SU-DHL-6 (cell line): ENCODE results near the gene ADAMTS17.

Source experiments
- H2AFZ ChIP-seq: fragments of 200-600 bp; sonication (generic); 2 replicates; pipeline ENCODE4 v1.6.1; 2014; ENCODE audit warnings: low read depth, mild to moderate bottlenecking, moderate library complexity, mixed read lengths, antibody characterized with exemption, low read length; ENCODE audit not compliant: severe bottlenecking
- H3F3A ChIP-seq: fragments of 200-600 bp; shearing (Covaris generic); 2 replicates; pipeline ENCODE4 v1.6.0; 2016; ENCODE audit warnings: antibody characterized with exemption, mild to moderate bottlenecking; ENCODE audit not compliant: insufficient read depth
- H3K27ac ChIP-seq: fragments of 200-600 bp; sonication (generic); 2 replicates; pipeline ENCODE4 v1.5.1; 2016; ENCODE audit warnings: low read depth, mild to moderate bottlenecking, low read length, moderate library complexity, mixed read lengths
- H3K27me3 ChIP-seq: fragments of 200-600 bp; sonication (generic), shearing (Covaris generic); 2 replicates; pipeline ENCODE4 v1.6.0; 2014; ENCODE audit warnings: mild to moderate bottlenecking, low read length
- H3K36me3 ChIP-seq: fragments of 200-600 bp; sonication (generic); 2 replicates; pipeline ENCODE4 v1.6.1; 2014; ENCODE audit warnings: mild to moderate bottlenecking, low read length, mixed read lengths
- H3K4me2 ChIP-seq: fragments of 300-600, 200-600 bp; shearing (Covaris generic), sonication (generic); 2 replicates; pipeline ENCODE4 v1.6.0; 2014; ENCODE audit warnings: low read length, low read depth, mild to moderate bottlenecking; ENCODE audit not compliant: poor library complexity, severe bottlenecking
- H3K4me3 ChIP-seq: fragments of 200-600 bp; sonication (generic); 2 replicates; pipeline ENCODE4 v1.5.1; 2014; ENCODE audit warnings: antibody characterized with exemption, low read length, mild to moderate bottlenecking, mixed read lengths; ENCODE audit not compliant: insufficient read depth, poor library complexity, severe bottlenecking
- H3K79me2 ChIP-seq: fragments of 200-600 bp; sonication (generic); 2 replicates; pipeline ENCODE4 v1.6.1; 2014; ENCODE audit warnings: mild to moderate bottlenecking, low read length, moderate library complexity; ENCODE audit not compliant: insufficient read depth
- H3K9ac ChIP-seq: fragments of 200-600 bp; sonication (generic); 2 replicates; pipeline ENCODE4 v1.7.0; 2014; ENCODE audit warnings: mild to moderate bottlenecking, low read length
- H3K9me2 ChIP-seq: fragments of 200-600 bp; sonication (generic); replicated peaks from 2 replicates; pipeline ENCODE4 v1.6.1; 2014; ENCODE audit warnings: low read length; ENCODE audit not compliant: insufficient read depth
- H3K9me3 ChIP-seq: fragments of 200-600 bp; sonication (generic); 2 replicates; pipeline ENCODE4 v1.6.1; 2014; ENCODE audit warnings: low read length, mixed read lengths; ENCODE audit not compliant: insufficient read depth
- H4K20me1 ChIP-seq: fragments of 200-600 bp; sonication (generic); 2 replicates; pipeline ENCODE4 v1.6.1; 2014; ENCODE audit warnings: low read depth, mild to moderate bottlenecking, antibody characterized with exemption, low read length, moderate library complexity, mixed read lengths
- EZH2phosphoT487 ChIP-seq: fragments of 200-600 bp; sonication (generic), shearing (Covaris generic); conservative IDR thresholded peaks from 2 replicates; pipeline ENCODE4 v1.6.1; 2018; ENCODE audit warnings: mild to moderate bottlenecking, antibody characterized with exemption, low read length, moderate library complexity, mixed read lengths
- TF ChIP-seq, protein P1 (sequence below): fragments of 200-600 bp; sonication (generic); IDR thresholded peaks from one replicate; pipeline ENCODE4 v1.5.1; 2017; ENCODE audit warnings: antibody characterized with exemption, mild to moderate bottlenecking, low read length, moderate library complexity; ENCODE audit not compliant: insufficient read depth, poor library complexity, severe bottlenecking

ADAMTS17 gene

DNA sequence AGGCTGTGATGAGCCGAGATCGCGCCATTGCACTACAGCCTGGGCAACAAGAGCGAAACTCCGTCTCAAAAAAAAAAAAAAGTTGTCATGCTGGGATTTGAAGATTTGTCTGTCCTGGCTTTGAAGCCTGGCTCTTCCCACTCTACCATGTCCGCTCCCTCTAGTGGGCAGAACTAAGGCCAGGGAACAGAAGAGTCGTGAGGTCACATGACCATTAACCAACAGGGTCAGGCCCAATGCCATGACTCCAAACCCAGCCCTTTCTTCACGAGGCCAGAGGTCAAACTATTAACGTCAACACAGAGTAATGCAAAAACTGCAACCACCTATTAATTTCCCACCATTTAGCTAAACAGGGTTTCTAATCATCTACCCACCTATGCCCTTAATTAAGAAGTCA, 212.1 kb downstream of the ADAMTS17 start:
- no peak overlapping the region for H2AFZ ChIP-seq
- H3K4me3 ChIP-seq: no peak overlapping the region
- H3K27ac ChIP-seq: no peak overlapping the region
- TF ChIP-seq, protein P1, sequence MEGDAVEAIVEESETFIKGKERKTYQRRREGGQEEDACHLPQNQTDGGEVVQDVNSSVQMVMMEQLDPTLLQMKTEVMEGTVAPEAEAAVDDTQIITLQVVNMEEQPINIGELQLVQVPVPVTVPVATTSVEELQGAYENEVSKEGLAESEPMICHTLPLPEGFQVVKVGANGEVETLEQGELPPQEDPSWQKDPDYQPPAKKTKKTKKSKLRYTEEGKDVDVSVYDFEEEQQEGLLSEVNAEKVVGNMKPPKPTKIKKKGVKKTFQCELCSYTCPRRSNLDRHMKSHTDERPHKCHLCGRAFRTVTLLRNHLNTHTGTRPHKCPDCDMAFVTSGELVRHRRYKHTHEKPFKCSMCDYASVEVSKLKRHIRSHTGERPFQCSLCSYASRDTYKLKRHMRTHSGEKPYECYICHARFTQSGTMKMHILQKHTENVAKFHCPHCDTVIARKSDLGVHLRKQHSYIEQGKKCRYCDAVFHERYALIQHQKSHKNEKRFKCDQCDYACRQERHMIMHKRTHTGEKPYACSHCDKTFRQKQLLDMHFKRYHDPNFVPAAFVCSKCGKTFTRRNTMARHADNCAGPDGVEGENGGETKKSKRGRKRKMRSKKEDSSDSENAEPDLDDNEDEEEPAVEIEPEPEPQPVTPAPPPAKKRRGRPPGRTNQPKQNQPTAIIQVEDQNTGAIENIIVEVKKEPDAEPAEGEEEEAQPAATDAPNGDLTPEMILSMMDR: no peak
- no peak for TF ChIP-seq EZH2phosphoT487
- H3K4me2 ChIP-seq: no peak overlapping the region
- no peaks in the 10 kb centered on the region for H3F3A ChIP-seq
- H3K36me3 ChIP-seq: no peaks in the 10 kb centered on the region
- no peaks in the 10 kb centered on the region for H3K27me3 ChIP-seq
- no peaks in the 10 kb centered on the region for H4K20me1 ChIP-seq
- no peaks in the 10 kb centered on the region for H3K9me3 ChIP-seq
- H3K79me2 ChIP-seq: no peaks in the 10 kb centered on the region
- H3K9ac ChIP-seq: no peak overlapping the region
- H3K9me2 ChIP-seq: no peaks in the 10 kb centered on the region; the same call in 1 of the 2 replicates

DNA sequence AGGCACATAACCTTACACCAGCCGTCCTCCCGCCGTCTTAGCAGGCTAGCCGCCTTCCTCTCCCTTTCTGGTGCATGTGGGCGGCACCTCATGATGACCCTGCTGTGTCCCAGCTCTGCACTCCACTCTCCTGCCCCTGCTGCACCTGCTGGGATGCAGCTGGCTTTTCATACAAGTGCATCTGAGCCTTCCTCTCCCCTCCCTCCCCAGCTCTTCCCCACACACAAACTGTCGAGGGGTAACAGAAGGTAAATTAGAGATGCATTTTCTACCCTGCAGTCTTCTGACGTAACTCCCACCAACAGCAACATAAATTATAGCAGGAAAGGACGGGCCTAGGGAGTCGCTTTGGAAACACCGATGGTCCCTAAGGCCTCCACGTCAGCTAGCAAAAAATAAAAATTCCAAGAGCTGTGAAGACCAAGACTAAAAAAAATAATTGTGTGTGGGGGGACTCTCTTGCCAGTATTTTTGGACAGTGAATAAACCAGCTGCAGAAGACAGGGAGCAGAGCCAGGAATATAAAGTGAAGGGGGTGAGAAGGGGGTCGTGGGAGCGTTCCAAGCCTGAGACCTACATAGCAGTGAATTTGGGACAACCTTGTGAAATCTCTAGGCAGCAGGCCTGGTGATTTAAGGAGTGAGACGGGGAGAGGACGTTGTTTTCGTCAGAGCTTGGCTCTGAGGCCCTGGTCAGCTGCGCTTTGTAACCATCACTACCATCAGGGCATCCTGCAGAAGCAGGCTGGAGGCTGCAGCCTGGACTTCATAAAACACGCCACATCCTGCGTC, 216.2 kb downstream of the ADAMTS17 start:
- H3K27me3 ChIP-seq: no peaks in the 10 kb centered on the region
- no peak overlapping the region for H3K4me2 ChIP-seq
- H3K36me3 ChIP-seq: no peaks in the 10 kb centered on the region
- no peaks in the 10 kb centered on the region; the same call in 1 of the 2 replicates for H3K9me2 ChIP-seq
- H3K79me2 ChIP-seq: no peaks in the 10 kb centered on the region
- TF ChIP-seq EZH2phosphoT487: no peak
- TF ChIP-seq, protein P1: no peak
- H3K9me3 ChIP-seq: no peaks in the 10 kb centered on the region
- H4K20me1 ChIP-seq: no peaks in the 10 kb centered on the region
- H3K9ac ChIP-seq: no peak overlapping the region
- no peak overlapping the region for H3K4me3 ChIP-seq
- no peak overlapping the region for H2AFZ ChIP-seq
- no peak overlapping the region for H3K27ac ChIP-seq
- no peaks in the 10 kb centered on the region for H3F3A ChIP-seq

DNA sequence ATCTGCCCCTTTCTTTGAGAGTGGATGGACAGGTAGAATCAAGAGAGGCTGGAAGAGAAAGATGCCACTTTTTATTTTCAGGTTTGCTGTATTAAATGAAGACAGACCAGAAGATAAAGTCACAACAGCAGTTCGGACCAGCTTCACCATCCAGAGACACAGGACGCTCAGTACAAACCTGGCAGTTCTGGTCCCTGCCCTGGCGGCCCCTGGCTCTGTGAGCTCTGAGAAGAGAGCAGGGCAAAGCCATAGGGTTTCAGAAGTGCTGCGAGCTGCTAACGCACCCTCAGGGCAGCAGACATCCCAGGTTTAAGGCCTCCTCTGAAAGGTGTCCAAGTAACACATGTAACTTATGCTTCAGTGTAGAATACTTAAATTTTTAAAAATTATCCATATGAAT, 216.8 kb downstream of the ADAMTS17 start:
- no peaks in the 10 kb centered on the region; the same call in 1 of the 2 replicates for H3K9me2 ChIP-seq

More for the DNA sequence above, 216.8 kb downstream of the ADAMTS17 start:
- no peak overlapping the region for H3K4me3 ChIP-seq
- no peak overlapping the region for H3K4me2 ChIP-seq
- TF ChIP-seq, protein P1: no peak
- TF ChIP-seq EZH2phosphoT487: no peak
- H3K9ac ChIP-seq: no peak overlapping the region
- no peaks in the 10 kb centered on the region for H3K27me3 ChIP-seq
- H2AFZ ChIP-seq: no peak overlapping the region
- no peaks in the 10 kb centered on the region for H3K36me3 ChIP-seq
- no peaks in the 10 kb centered on the region for H3K9me3 ChIP-seq
- no peak overlapping the region for H3K27ac ChIP-seq
- no peaks in the 10 kb centered on the region for H3F3A ChIP-seq
- H3K79me2 ChIP-seq: no peaks in the 10 kb centered on the region
- no peaks in the 10 kb centered on the region for H4K20me1 ChIP-seq
